VCaP (cell line): Measurements from ENCODE around the gene CCDC88B.

Experiments
- H3K27ac ChIP-seq: fragments of 450-650 bp; 2 replicates; pipeline ENCODE4 v1.5.1; 2017
- TF ChIP-seq, protein P1 (sequence below): fragments of 450-650 bp; conservative IDR thresholded peaks from 2 replicates; pipeline ENCODE4 v1.5.1; 2017; ENCODE audit warnings: mild to moderate bottlenecking, moderate library complexity

The CCDC88B gene

DNA sequence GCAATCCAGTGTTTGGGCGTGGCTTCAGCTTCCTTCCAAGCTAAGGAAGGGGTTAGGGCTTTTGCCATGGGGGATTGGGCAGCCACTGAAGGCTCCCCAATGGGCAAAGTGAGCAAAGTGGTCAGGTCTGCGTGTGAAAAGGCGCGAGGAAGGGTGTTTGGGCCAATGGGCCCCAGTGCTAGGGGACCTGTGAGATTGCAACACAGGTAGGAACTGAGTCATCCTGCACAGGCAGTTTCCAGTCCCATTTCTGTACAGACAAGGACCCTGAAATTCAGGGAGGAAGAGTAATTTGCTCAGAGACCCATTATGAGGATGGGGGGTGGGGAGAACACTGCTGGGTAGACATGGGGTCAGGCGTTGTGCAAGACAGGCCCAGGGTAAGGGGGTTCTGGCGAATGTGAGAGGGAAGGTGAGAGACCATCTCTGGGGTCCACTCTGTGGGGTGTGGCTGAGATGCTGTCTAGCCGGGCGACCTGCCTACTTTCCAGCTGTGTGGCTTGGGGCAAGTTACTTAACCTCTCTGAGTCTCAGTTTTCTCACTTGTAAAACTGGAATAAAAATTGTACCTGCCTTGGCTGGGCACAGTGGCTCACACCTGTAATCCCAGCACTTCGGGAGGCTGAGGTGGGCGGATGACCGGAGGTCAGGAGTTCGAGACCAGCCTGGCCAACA is 7.3 kb downstream of the CCDC88B start:
- TF ChIP-seq, protein P1, sequence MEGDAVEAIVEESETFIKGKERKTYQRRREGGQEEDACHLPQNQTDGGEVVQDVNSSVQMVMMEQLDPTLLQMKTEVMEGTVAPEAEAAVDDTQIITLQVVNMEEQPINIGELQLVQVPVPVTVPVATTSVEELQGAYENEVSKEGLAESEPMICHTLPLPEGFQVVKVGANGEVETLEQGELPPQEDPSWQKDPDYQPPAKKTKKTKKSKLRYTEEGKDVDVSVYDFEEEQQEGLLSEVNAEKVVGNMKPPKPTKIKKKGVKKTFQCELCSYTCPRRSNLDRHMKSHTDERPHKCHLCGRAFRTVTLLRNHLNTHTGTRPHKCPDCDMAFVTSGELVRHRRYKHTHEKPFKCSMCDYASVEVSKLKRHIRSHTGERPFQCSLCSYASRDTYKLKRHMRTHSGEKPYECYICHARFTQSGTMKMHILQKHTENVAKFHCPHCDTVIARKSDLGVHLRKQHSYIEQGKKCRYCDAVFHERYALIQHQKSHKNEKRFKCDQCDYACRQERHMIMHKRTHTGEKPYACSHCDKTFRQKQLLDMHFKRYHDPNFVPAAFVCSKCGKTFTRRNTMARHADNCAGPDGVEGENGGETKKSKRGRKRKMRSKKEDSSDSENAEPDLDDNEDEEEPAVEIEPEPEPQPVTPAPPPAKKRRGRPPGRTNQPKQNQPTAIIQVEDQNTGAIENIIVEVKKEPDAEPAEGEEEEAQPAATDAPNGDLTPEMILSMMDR = no peak
- H3K27ac ChIP-seq = no peak overlapping the region

DNA sequence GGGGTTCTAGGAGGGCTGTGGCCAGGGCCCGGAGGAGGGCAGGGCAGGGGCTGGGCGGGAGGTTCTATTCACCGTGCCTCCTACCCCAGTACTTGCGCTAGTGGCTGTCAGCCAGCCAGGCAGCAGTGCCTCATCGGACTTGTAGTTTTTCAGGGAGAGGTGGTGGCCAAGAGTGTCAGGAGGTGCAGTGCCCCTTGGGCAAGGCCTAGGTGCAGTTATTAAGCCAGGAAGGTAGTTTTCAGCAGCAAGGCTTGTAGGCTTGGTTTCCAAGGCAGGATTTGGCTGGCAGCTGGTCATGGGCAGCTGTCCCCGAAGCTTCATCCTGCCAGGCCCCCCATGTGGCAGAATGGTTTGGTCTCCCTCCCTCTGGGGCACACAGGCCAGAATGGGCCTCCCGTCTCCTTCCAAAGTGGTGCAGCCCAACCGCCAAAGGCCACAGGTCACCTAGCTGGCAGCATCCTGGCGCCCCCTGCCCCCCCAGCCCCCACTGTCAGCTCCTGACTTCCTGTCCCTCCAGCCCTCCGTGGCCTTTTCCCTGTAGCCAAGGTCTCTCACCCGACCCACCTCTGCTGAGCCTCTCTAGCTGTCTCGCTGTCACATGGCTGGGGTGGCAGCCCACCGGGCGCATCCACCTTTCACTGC is 8.5 kb downstream of the CCDC88B start:
- H3K27ac ChIP-seq = no peak overlapping the region; the same call in 1 of the 2 replicates
- TF ChIP-seq, protein P1 = no peak

DNA sequence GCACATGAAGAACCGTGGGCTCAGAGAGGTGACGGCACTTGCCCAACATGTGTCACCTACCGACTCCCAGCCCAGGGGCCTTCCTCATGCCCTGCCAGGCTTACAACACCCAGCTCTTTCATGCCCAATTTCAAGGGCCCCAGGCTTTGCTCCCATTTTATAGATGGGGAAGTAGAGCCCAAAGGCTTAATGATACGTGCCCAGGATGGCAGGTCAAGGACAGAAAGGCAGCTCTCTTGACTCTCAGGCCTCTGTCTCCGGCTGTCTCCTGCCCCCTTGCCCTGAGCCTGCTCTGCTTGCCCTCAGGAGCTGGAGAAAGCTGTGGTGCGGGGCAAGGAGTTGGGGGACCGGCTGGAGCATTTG is 9.0 kb downstream of the CCDC88B start:
- H3K27ac ChIP-seq = no peak overlapping the region; the same call in 1 of the 2 replicates
- TF ChIP-seq, protein P1 = no peak

DNA sequence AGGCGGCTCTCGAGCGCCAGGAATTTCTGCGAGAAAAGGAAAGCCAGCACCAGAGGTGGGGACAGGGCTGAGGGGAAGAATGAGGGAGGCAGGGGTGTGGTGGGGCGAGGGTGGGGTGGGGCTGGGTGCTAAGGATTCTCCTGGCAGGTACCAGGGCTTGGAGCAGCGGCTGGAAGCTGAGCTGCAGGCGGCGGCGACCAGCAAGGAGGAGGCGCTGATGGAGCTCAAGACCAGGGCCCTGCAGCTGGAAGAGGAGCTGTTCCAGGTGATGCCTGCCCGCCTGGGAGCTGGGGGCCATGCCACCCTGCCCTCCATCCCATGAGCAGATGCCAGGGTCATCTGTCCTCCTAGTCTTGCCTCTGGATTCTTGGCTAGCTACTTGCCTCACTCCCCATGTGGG is 9.4 kb downstream of the CCDC88B start:
- TF ChIP-seq, protein P1 = no peak
- H3K27ac ChIP-seq = no peak overlapping the region

DNA sequence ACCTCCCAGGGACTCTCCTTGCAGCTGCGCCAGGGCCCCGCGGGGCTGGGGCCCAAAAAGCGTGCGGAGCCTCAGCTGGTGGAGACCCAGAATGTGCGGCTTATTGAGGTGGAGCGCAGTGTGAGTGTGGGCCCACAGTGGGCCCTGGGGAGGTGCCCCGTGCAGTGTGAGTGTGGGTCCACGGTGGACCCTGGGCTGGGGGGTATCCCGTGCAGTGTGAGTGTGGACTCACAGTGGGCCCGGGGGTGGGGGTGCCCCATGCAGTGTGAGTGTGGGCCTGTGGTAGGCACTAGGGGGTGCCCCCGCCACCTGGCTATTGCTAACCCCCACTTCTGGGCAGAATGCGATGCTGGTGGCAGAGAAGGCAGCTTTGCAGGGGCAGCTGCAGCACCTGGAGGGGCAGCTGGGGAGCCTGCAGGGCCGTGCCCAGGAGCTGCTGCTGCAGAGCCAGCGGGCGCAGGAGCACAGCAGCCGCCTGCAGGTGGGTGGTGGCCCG is 11.2 kb downstream of the CCDC88B start:
- TF ChIP-seq, protein P1 = no peak
- H3K27ac ChIP-seq = peak overlapping the region; percentile 4; the same call in 1 of the 2 replicates

DNA sequence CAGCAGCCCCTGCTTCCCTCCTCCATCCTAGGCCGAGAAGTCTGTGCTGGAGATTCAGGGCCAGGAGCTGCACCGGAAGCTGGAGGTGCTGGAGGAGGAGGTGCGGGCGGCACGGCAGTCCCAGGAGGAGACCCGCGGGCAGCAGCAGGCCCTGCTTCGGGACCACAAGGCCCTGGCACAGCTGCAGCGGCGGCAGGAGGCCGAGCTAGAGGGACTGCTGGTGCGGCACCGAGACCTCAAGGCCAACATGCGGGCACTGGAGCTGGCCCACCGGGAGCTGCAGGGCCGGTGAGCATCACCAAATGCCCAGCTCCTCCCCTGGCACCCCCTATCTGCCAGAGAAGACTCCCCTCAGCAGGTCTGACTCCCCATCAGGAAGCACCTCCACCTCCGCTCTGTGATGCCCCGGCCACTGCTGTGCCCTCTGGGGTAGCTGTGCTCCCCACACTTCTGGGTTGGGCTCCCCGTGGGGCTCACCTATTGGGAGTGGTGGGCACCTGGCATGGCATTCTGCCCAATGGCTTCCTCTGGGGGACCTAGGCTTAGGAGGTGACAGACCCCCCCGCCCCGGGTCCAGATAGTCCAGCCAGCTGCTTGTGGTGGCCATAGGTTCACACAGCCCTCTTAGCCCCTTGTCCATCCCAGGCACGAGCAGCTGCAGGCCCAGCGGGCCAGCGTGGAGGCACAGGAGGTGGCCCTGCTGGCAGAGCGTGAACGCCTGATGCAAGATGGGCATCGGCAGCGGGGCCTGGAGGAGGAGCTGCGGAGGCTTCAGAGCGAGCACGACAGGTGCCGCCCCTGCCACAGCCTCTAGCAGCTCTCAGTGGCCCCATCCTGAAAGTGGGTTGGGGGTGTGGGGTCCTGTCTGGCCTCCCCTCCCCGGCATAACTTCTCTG is 12.3 kb downstream of the CCDC88B start:
- H3K27ac ChIP-seq = peak overlapping the region; percentile 4; the same call in 1 of the 2 replicates
- TF ChIP-seq, protein P1 = no peak
